Loucy (cell line): ENCODE results near the gene UBR4.

Source experiments
- H2AFZ ChIP-seq: fragments of 200-600 bp; sonication (generic); 2 replicates; pipeline ENCODE4 v1.6.0; 2016; ENCODE audit warnings: antibody characterized with exemption, mild to moderate bottlenecking, low read length, moderate library complexity
- H3F3A ChIP-seq: fragments of 200-600 bp; 2 replicates; pipeline ENCODE4 v1.6.0; 2016; ENCODE audit warnings: antibody characterized with exemption, low read depth, mild to moderate bottlenecking
- H3K27me3 ChIP-seq: fragments of 200-600 bp; sonication (generic); 2 replicates; pipeline ENCODE4 v1.6.1; 2014; ENCODE audit warnings: low read length, mild to moderate bottlenecking; ENCODE audit not compliant: insufficient read depth, poor library complexity, severe bottlenecking
- H3K36me3 ChIP-seq: fragments of 200-600 bp; sonication (generic); 2 replicates; pipeline ENCODE4 v1.6.1; 2016; ENCODE audit warnings: low read length; ENCODE audit not compliant: insufficient read depth
- H3K4me1 ChIP-seq: fragments of 200-600 bp; sonication (generic); 2 replicates; pipeline ENCODE4 v1.5.1; 2014; ENCODE audit warnings: low read length, mild to moderate bottlenecking; ENCODE audit not compliant: insufficient read depth, poor library complexity, severe bottlenecking
- H3K4me2 ChIP-seq: fragments of 200-600 bp; sonication (generic); 2 replicates; pipeline ENCODE4 v1.6.0; 2014; ENCODE audit warnings: antibody characterized with exemption, low read length, low read depth, mild to moderate bottlenecking; ENCODE audit not compliant: poor library complexity, severe bottlenecking
- H3K4me3 ChIP-seq: fragments of 200-600 bp; sonication (generic); 2 replicates; pipeline ENCODE4 v1.5.1; 2014; ENCODE audit warnings: low read length, mild to moderate bottlenecking, mixed read lengths; ENCODE audit not compliant: poor library complexity, severe bottlenecking
- H3K79me2 ChIP-seq: fragments of 200-600 bp; sonication (generic); 2 replicates; pipeline ENCODE4 v1.6.1; 2014; ENCODE audit warnings: low read length; ENCODE audit not compliant: insufficient read depth
- H3K9ac ChIP-seq: fragments of 200-600 bp; sonication (generic); 2 replicates; pipeline ENCODE4 v1.6.0; 2014; ENCODE audit warnings: mild to moderate bottlenecking, low read depth, low read length, moderate library complexity; ENCODE audit not compliant: poor library complexity, severe bottlenecking
- H3K9me2 ChIP-seq: fragments of 200-600 bp; sonication (generic); replicated peaks from 2 replicates; pipeline ENCODE4 v1.6.1; 2016; ENCODE audit warnings: low read depth, low read length, mixed read lengths
- H3K9me3 ChIP-seq: fragments of 200-600 bp; sonication (generic); 2 replicates; pipeline ENCODE4 v1.6.1; 2014; ENCODE audit warnings: mild to moderate bottlenecking, antibody characterized with exemption, low read length, low read depth; ENCODE audit not compliant: insufficient read depth
- H4K20me1 ChIP-seq: fragments of 200-600 bp; sonication (generic); 2 replicates; pipeline ENCODE4 v1.6.0; 2014; ENCODE audit warnings: antibody characterized with exemption, low read length, mild to moderate bottlenecking; ENCODE audit not compliant: insufficient read depth, poor library complexity, severe bottlenecking
- CTCF ChIP-seq: fragments of 200-600 bp; sonication (generic); conservative IDR thresholded peaks from 2 replicates; pipeline ENCODE4 v1.5.1; 2014; ENCODE audit warnings: mild to moderate bottlenecking, antibody characterized with exemption, low read length
- EZH2phosphoT487 ChIP-seq: fragments of 200-600 bp; IDR thresholded peaks from 2 replicates; pipeline ENCODE4 v1.6.1; 2018; ENCODE audit warnings: antibody characterized with exemption, mild to moderate bottlenecking, moderate library complexity, borderline replicate concordance

UBR4 gene

GRCh38 chr1:19055001-19055400, 155.1 kb downstream of the UBR4 start:
- Histone ChIP-seq H3K36me3 (no peaks in the 10 kb centered on the region), H3K27me3 (no peaks in the 10 kb centered on the region), H2AFZ (no peak overlapping the region), H3K9me3 (no peaks in the 10 kb centered on the region), H3F3A (no peaks in the 10 kb centered on the region), H3K9me2 (no peaks in the 10 kb centered on the region), H3K4me1 (peaks cover 6% of the 10 kb centered on the region), H3K9ac (no peak overlapping the region), H3K4me2 (no peak overlapping the region), H3K4me3 (no peak overlapping the region), H4K20me1 (no peaks in the 10 kb centered on the region), H3K79me2 (no peaks in the 10 kb centered on the region)
- TF ChIP-seq EZH2phosphoT487, result no peak
- TF ChIP-seq CTCF, result no peak

DNA sequence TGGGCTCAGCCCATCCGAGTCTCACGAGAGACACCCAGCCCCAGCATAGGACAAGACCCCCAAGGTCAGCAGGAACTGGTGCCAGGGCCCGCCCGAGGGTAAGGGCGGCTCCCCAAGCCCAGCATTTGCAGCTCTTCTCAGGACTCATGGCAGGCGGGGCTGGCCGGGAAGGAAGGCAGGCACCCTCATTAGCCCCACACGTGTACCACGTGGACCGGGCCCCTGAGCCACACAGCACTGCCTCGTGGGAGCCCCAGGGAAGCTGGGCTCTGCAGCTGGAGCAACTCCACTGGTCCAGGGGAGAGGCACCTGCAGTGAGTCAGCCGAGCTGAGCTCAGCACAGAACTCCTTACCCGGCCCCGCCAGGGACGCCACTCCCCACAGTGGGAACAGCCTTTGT, 155.8 kb downstream of the UBR4 start:
- H3K9me2 ChIP-seq, result no peaks in the 10 kb centered on the region
- H3K4me2 ChIP-seq, result no peak overlapping the region
- TF ChIP-seq CTCF (no peak), EZH2phosphoT487 (no peak)
- no peaks in the 10 kb centered on the region for H3K36me3 ChIP-seq
- H3K9ac ChIP-seq, result no peak overlapping the region
- H3K27me3 ChIP-seq, result no peaks in the 10 kb centered on the region
- no peak overlapping the region for H3K4me3 ChIP-seq
- H3K9me3 ChIP-seq, result no peaks in the 10 kb centered on the region
- H4K20me1 ChIP-seq, result no peaks in the 10 kb centered on the region
- no peaks in the 10 kb centered on the region for H3K4me1 ChIP-seq
- no peak overlapping the region for H2AFZ ChIP-seq
- H3F3A ChIP-seq, result no peaks in the 10 kb centered on the region
- H3K79me2 ChIP-seq, result no peaks in the 10 kb centered on the region

GRCh38 chr1:19053486-19053885, 156.6 kb downstream of the UBR4 start:
- Histone ChIP-seq H3K9me3 (no peaks in the 10 kb centered on the region), H3K27me3 (no peaks in the 10 kb centered on the region), H4K20me1 (no peaks in the 10 kb centered on the region), H3K36me3 (no peaks in the 10 kb centered on the region), H3K4me3 (no peak overlapping the region), H3K9ac (no peak overlapping the region), H3K79me2 (no peaks in the 10 kb centered on the region), H3F3A (no peaks in the 10 kb centered on the region), H3K4me1 (no peaks in the 10 kb centered on the region), H2AFZ (no peak overlapping the region), H3K4me2 (no peak overlapping the region), H3K9me2 (no peaks in the 10 kb centered on the region)
- no peak for TF ChIP-seq CTCF
- no peak for TF ChIP-seq EZH2phosphoT487
